DND-41 (cell line): Measurements from ENCODE around the gene ARIH1.

Source experiments
- ATAC-seq: fragments of 200-7000 bp; cut with Tn5 transposase; 3 replicates; pipeline ENCODE4 v1.9.1; 2021; ENCODE audit warnings: low read depth; ENCODE audit not compliant: insufficient read depth
- DNase-seq: peaks from one replicate; pipeline ENCODE4 v3.0.0-alpha.2; 2020
- H2AFZ ChIP-seq: 2 replicates; pipeline ENCODE4 v1.6.0; 2012; ENCODE audit warnings: low read depth, low read length
- H3K27ac ChIP-seq: 2 replicates; pipeline ENCODE4 v1.5.1; 2012; ENCODE audit warnings: low read length, inconsistent platforms
- H3K27me3 ChIP-seq: fragments of 200-600 bp; sonication (generic); 2 replicates; pipeline ENCODE4 v1.6.0; 2012; ENCODE audit warnings: low read length, mild to moderate bottlenecking, inconsistent platforms; ENCODE audit not compliant: insufficient read depth, poor library complexity
- H3K36me3 ChIP-seq: 2 replicates; pipeline ENCODE4 v1.5.1; 2012; ENCODE audit warnings: low read length, inconsistent platforms; ENCODE audit not compliant: insufficient read depth
- H3K4me1 ChIP-seq: 2 replicates; pipeline ENCODE4 v1.5.1; 2012; ENCODE audit warnings: mild to moderate bottlenecking, low read length; ENCODE audit not compliant: insufficient read depth
- H3K4me2 ChIP-seq: 2 replicates; pipeline ENCODE4 v1.6.0; 2012; ENCODE audit warnings: mild to moderate bottlenecking, moderate library complexity, low read length, inconsistent platforms; ENCODE audit not compliant: insufficient read depth
- H3K4me3 ChIP-seq, 2 experiments: fragments of 200-600 bp in 1 of 2; shearing (Covaris generic) in 1 of 2; 2 replicates each; pipeline ENCODE4 v1.5.1; 2012 to 2016; ENCODE audit warnings: inconsistent platforms in 2 of 2, low read length in 2 of 2, mild to moderate bottlenecking in 2 of 2, low read depth in 1 of 2, moderate library complexity in 1 of 2
- H3K79me2 ChIP-seq: 2 replicates; pipeline ENCODE4 v1.6.0; 2012; ENCODE audit warnings: low read length, inconsistent platforms; ENCODE audit not compliant: insufficient read depth
- H3K9ac ChIP-seq: 2 replicates; pipeline ENCODE4 v1.6.0; 2012; ENCODE audit warnings: low read depth, mild to moderate bottlenecking, inconsistent platforms, low read length, moderate library complexity
- H3K9me3 ChIP-seq: 2 replicates; pipeline ENCODE4 v1.5.1; 2012; ENCODE audit warnings: low read length, moderate library complexity, mild to moderate bottlenecking, inconsistent platforms; ENCODE audit not compliant: insufficient read depth, severe bottlenecking
- H4K20me1 ChIP-seq: 2 replicates; pipeline ENCODE4 v1.6.0; 2012; ENCODE audit warnings: low read length; ENCODE audit not compliant: insufficient read depth
- CTCF ChIP-seq: IDR thresholded peaks from 2 replicates; pipeline ENCODE4 v1.5.1; 2012; ENCODE audit warnings: borderline replicate concordance, low read length, moderate library complexity, mild to moderate bottlenecking; ENCODE audit not compliant: poor library complexity, severe bottlenecking; ENCODE audit errors: extremely low read depth
- EZH2 ChIP-seq: IDR thresholded peaks from 3 replicates; pipeline ENCODE4 v1.6.1; 2012; ENCODE audit warnings: borderline replicate concordance, low read depth, mild to moderate bottlenecking, moderate library complexity, low read length, inconsistent platforms; ENCODE audit not compliant: severe bottlenecking

The ARIH1 gene

GRCh38 chr15:72570059-72570458 is 95.9 kb downstream of the ARIH1 start:
- peaks cover 67% of the 10 kb centered on the region for H3K36me3 ChIP-seq
- H3K4me1 ChIP-seq = no peaks in the 10 kb centered on the region
- ATAC-seq (no peak), DNase-seq (no peak)
- no peak overlapping the region for H3K4me3 ChIP-seq
- TF ChIP-seq CTCF = no peak
- no peaks in the 10 kb centered on the region for H3K9me3 ChIP-seq
- H2AFZ ChIP-seq = no peak overlapping the region
- no peak overlapping the region for H3K9ac ChIP-seq
- H3K27ac ChIP-seq = no peak overlapping the region
- H3K4me2 ChIP-seq = no peak overlapping the region
- H3K79me2 ChIP-seq = no peaks in the 10 kb centered on the region
- H3K27me3 ChIP-seq = no peaks in the 10 kb centered on the region
- no peaks in the 10 kb centered on the region for H4K20me1 ChIP-seq

- H3K9ac ChIP-seq = no peak overlapping the region
- H3K27me3 ChIP-seq = no peaks in the 10 kb centered on the region
- no peaks in the 10 kb centered on the region for H4K20me1 ChIP-seq
- no peak overlapping the region for H3K4me2 ChIP-seq
- ATAC-seq (no peak), DNase-seq (no peak)
- H3K27ac ChIP-seq = no peak overlapping the region
- H2AFZ ChIP-seq = no peak overlapping the region
- no peaks in the 10 kb centered on the region for H3K4me1 ChIP-seq
- no peaks in the 10 kb centered on the region for H3K79me2 ChIP-seq
- H3K4me3 ChIP-seq = no peak overlapping the region
- TF ChIP-seq EZH2 (no peak), CTCF (no peak)
- peaks cover 76% of the 10 kb centered on the region for H3K36me3 ChIP-seq
- no peaks in the 10 kb centered on the region for H3K9me3 ChIP-seq
Measured at GRCh38 chr15:72579814-72580213, 105.7 kb downstream of the ARIH1 start.

GRCh38 chr15:72584006-72584405 is 109.9 kb downstream of the ARIH1 start:
- no peak overlapping the region for H2AFZ ChIP-seq
- DNase-seq = no peak
- H3K9ac ChIP-seq = no peak overlapping the region
- no peak overlapping the region for H3K4me3 ChIP-seq
- no peak for ATAC-seq
- peaks cover 61% of the 10 kb centered on the region for H3K36me3 ChIP-seq
- H4K20me1 ChIP-seq = no peaks in the 10 kb centered on the region
- no peaks in the 10 kb centered on the region for H3K4me1 ChIP-seq
- no peaks in the 10 kb centered on the region for H3K79me2 ChIP-seq
- H3K9me3 ChIP-seq = no peaks in the 10 kb centered on the region
- no peaks in the 10 kb centered on the region for H3K27me3 ChIP-seq
- TF ChIP-seq EZH2 = no peak
- no peak for TF ChIP-seq CTCF
- no peak overlapping the region for H3K4me2 ChIP-seq
- H3K27ac ChIP-seq = no peak overlapping the region

GRCh38 chr15:72585025-72585424 is 110.9 kb downstream of the ARIH1 start:
- Histone ChIP-seq H3K4me2 (no peak overlapping the region), H2AFZ (no peak overlapping the region), H4K20me1 (no peaks in the 10 kb centered on the region), H3K27me3 (no peaks in the 10 kb centered on the region), H3K4me3 (no peak overlapping the region), H3K4me1 (no peaks in the 10 kb centered on the region), H3K9me3 (no peaks in the 10 kb centered on the region), H3K9ac (no peak overlapping the region), H3K27ac (no peak overlapping the region), H3K79me2 (no peaks in the 10 kb centered on the region), H3K36me3 (peaks cover 53% of the 10 kb centered on the region)
- DNase-seq (no peak), ATAC-seq (no peak)
- TF ChIP-seq CTCF (no peak), EZH2 (no peak)
